DND-41 (cell line): Measurements from ENCODE around the gene FBLN1.

Experiments
- ATAC-seq: fragments of 200-7000 bp; cut with Tn5 transposase; 3 replicates; pipeline ENCODE4 v1.9.1; 2021; ENCODE audit warnings: low read depth; ENCODE audit not compliant: insufficient read depth
- DNase-seq: peaks from one replicate; pipeline ENCODE4 v3.0.0-alpha.2; 2020
- H2AFZ ChIP-seq: 2 replicates; pipeline ENCODE4 v1.6.0; 2012; ENCODE audit warnings: low read depth, low read length
- H3K27ac ChIP-seq: 2 replicates; pipeline ENCODE4 v1.5.1; 2012; ENCODE audit warnings: low read length, inconsistent platforms
- H3K27me3 ChIP-seq: fragments of 200-600 bp; sonication (generic); 2 replicates; pipeline ENCODE4 v1.6.0; 2012; ENCODE audit warnings: low read length, mild to moderate bottlenecking, inconsistent platforms; ENCODE audit not compliant: insufficient read depth, poor library complexity
- H3K36me3 ChIP-seq: 2 replicates; pipeline ENCODE4 v1.5.1; 2012; ENCODE audit warnings: low read length, inconsistent platforms; ENCODE audit not compliant: insufficient read depth
- H3K4me1 ChIP-seq: 2 replicates; pipeline ENCODE4 v1.5.1; 2012; ENCODE audit warnings: mild to moderate bottlenecking, low read length; ENCODE audit not compliant: insufficient read depth
- H3K4me2 ChIP-seq: 2 replicates; pipeline ENCODE4 v1.6.0; 2012; ENCODE audit warnings: mild to moderate bottlenecking, moderate library complexity, low read length, inconsistent platforms; ENCODE audit not compliant: insufficient read depth
- H3K4me3 ChIP-seq, 2 experiments: fragments of 200-600 bp in 1 of 2; shearing (Covaris generic) in 1 of 2; 2 replicates each; pipeline ENCODE4 v1.5.1; 2012 to 2016; ENCODE audit warnings: inconsistent platforms in 2 of 2, low read length in 2 of 2, mild to moderate bottlenecking in 2 of 2, low read depth in 1 of 2, moderate library complexity in 1 of 2
- H3K79me2 ChIP-seq: 2 replicates; pipeline ENCODE4 v1.6.0; 2012; ENCODE audit warnings: low read length, inconsistent platforms; ENCODE audit not compliant: insufficient read depth
- H3K9ac ChIP-seq: 2 replicates; pipeline ENCODE4 v1.6.0; 2012; ENCODE audit warnings: low read depth, mild to moderate bottlenecking, inconsistent platforms, low read length, moderate library complexity
- H3K9me3 ChIP-seq: 2 replicates; pipeline ENCODE4 v1.5.1; 2012; ENCODE audit warnings: low read length, moderate library complexity, mild to moderate bottlenecking, inconsistent platforms; ENCODE audit not compliant: insufficient read depth, severe bottlenecking
- H4K20me1 ChIP-seq: 2 replicates; pipeline ENCODE4 v1.6.0; 2012; ENCODE audit warnings: low read length; ENCODE audit not compliant: insufficient read depth
- CTCF ChIP-seq: IDR thresholded peaks from 2 replicates; pipeline ENCODE4 v1.5.1; 2012; ENCODE audit warnings: borderline replicate concordance, low read length, moderate library complexity, mild to moderate bottlenecking; ENCODE audit not compliant: poor library complexity, severe bottlenecking; ENCODE audit errors: extremely low read depth
- EZH2 ChIP-seq: IDR thresholded peaks from 3 replicates; pipeline ENCODE4 v1.6.1; 2012; ENCODE audit warnings: borderline replicate concordance, low read depth, mild to moderate bottlenecking, moderate library complexity, low read length, inconsistent platforms; ENCODE audit not compliant: severe bottlenecking

The FBLN1 gene

DNA sequence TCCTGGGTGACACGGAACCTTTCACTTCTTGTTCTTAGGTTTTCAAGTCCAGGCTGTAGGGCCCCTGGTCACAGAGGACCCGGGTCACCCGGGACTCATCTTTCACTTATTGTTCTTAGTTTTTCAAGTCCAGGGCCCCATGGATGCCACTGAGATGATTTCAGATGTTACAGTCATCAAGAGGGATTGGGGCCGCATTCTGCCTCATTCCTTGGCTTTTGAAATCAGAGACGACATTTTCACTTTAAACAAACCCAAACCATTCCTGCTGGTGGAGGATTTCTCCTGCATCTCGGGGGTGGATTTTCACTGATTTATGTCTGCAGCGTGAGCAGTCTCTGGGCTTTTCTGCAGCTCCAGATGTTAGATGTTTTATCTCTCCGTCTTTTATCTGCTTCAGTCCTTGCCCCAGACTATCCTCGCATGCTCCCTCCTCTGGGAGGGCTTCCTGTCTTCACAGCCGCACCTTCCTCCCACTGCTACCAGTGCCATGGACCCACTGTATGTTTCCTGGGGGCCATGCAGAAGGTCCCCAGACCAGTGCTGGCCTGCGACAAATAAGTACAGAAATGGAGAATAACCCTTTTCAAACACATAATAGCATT is 27.4 kb downstream of the FBLN1 start:
- H3K4me2 ChIP-seq: no peak overlapping the region
- DNase-seq: no peak
- H3K9me3 ChIP-seq: no peaks in the 10 kb centered on the region
- H3K79me2 ChIP-seq: no peaks in the 10 kb centered on the region
- no peaks in the 10 kb centered on the region for H3K4me1 ChIP-seq
- H3K4me3 ChIP-seq: no peak overlapping the region
- no peak overlapping the region for H3K27ac ChIP-seq
- no peak overlapping the region for H3K9ac ChIP-seq
- ATAC-seq: no peak
- TF ChIP-seq EZH2 (no peak), CTCF (no peak)
- H3K36me3 ChIP-seq: no peaks in the 10 kb centered on the region
- H3K27me3 ChIP-seq: peaks cover 13% of the 10 kb centered on the region
- H2AFZ ChIP-seq: no peak overlapping the region
- peaks cover 4% of the 10 kb centered on the region for H4K20me1 ChIP-seq

GRCh38 chr22:45531441-45532234 is 29.0 kb downstream of the FBLN1 start:
- DNase-seq (no peak), ATAC-seq (no peak)
- Histone ChIP-seq H3K4me3 (no peak overlapping the region), H3K27ac (no peak overlapping the region), H3K4me1 (no peaks in the 10 kb centered on the region), H3K4me2 (no peak overlapping the region), H2AFZ (no peak overlapping the region), H3K79me2 (no peaks in the 10 kb centered on the region), H3K9me3 (no peaks in the 10 kb centered on the region), H4K20me1 (no peaks in the 10 kb centered on the region; the same call in none of the 2 replicates), H3K9ac (no peak overlapping the region), H3K27me3 (peaks cover 4% of the 10 kb centered on the region), H3K36me3 (no peaks in the 10 kb centered on the region)
- TF ChIP-seq CTCF (no peak), EZH2 (no peak)

- no peaks in the 10 kb centered on the region for H3K4me1 ChIP-seq
- no peak overlapping the region for H3K27ac ChIP-seq
- DNase-seq: no peak
- H2AFZ ChIP-seq: no peak overlapping the region
- no peaks in the 10 kb centered on the region for H3K79me2 ChIP-seq
- H3K27me3 ChIP-seq: peaks cover under 1% of the 10 kb centered on the region
- TF ChIP-seq CTCF (no peak), EZH2 (no peak)
- no peaks in the 10 kb centered on the region for H3K9me3 ChIP-seq
- no peaks in the 10 kb centered on the region; the same call in none of the 2 replicates for H4K20me1 ChIP-seq
- H3K4me2 ChIP-seq: no peak overlapping the region
- no peaks in the 10 kb centered on the region for H3K36me3 ChIP-seq
- H3K4me3 ChIP-seq: no peak overlapping the region
- no peak for ATAC-seq
- no peak overlapping the region for H3K9ac ChIP-seq
Measured at GRCh38 chr22:45532235-45532631, 29.6 kb downstream of the FBLN1 start.
